Skeletal muscle satellite cell (primary cell): Measurements from ENCODE around the gene SIGLEC8.
"Not testable (repeated sequence)": the region's sequence is repeated elsewhere in the genome, so short reads cannot be mapped to it uniquely, and the experiment has no call there.

Experiments used
- H3K27me3 ChIP-seq: 2 replicates; pipeline ENCODE4 v1.7.0; 2013; ENCODE audit warnings: low read length; ENCODE audit not compliant: control insufficient read depth, insufficient read depth
- H3K36me3 ChIP-seq: 2 replicates; pipeline ENCODE4 v1.7.0; 2013; ENCODE audit warnings: mild to moderate bottlenecking, control low read depth, low read length; ENCODE audit not compliant: insufficient read depth
- H3K4me1 ChIP-seq: 2 replicates; pipeline ENCODE4 v1.7.0; 2013; ENCODE audit warnings: low read length; ENCODE audit not compliant: control insufficient read depth, insufficient read depth
- H3K4me2 ChIP-seq: 2 replicates; pipeline ENCODE4 v1.7.0; 2013; ENCODE audit warnings: mild to moderate bottlenecking, low read length
- H3K4me3 ChIP-seq: 2 replicates; pipeline ENCODE4 v1.7.0; 2013; ENCODE audit warnings: low read length
- H3K9ac ChIP-seq: 2 replicates; pipeline ENCODE4 v1.7.0; 2013; ENCODE audit warnings: mild to moderate bottlenecking, low read depth, low read length, moderate library complexity
- H3K9me3 ChIP-seq: replicated peaks from 2 replicates; pipeline ENCODE4 v1.7.0; 2013; ENCODE audit warnings: mild to moderate bottlenecking, control low read depth, low read length

SIGLEC8 gene

GRCh38 chr19:51460164-51460992 is 2.1 kb upstream of the SIGLEC8 start:
- Histone ChIP-seq H3K27me3 (no peaks in the 10 kb centered on the region), H3K4me2 (peak overlapping the region; percentile 20), H3K9me3 (no peaks in the 10 kb centered on the region), H3K36me3 (no peaks in the 10 kb centered on the region), H3K4me1 (no peaks in the 10 kb centered on the region), H3K4me3 (peak overlapping the region; percentile 42), H3K9ac (no peak overlapping the region)

- Histone ChIP-seq H3K4me2 (no peak overlapping the region), H3K4me3 (no peak overlapping the region), H3K9me3 (no peaks in the 10 kb centered on the region), H3K4me1 (no peaks in the 10 kb centered on the region), H3K27me3 (no peaks in the 10 kb centered on the region), H3K36me3 (no peaks in the 10 kb centered on the region), H3K9ac (no peak overlapping the region)
Observed at GRCh38 chr19:51458899-51459505, 748 bp upstream of the SIGLEC8 start.

GRCh38 chr19:51457351-51458013 is 772 bp downstream of the SIGLEC8 start:
- Histone ChIP-seq H3K4me2 (no peak overlapping the region), H3K9ac (no peak overlapping the region)

GRCh38 chr19:51456541-51457290 is 1.5 kb downstream of the SIGLEC8 start:
- no peak overlapping the region for H3K4me2 ChIP-seq
- no peak overlapping the region for H3K4me3 ChIP-seq
- no peaks in the 10 kb centered on the region for H3K27me3 ChIP-seq
- H3K4me1 ChIP-seq: no peaks in the 10 kb centered on the region
- H3K9ac ChIP-seq: no peak overlapping the region
- H3K9me3 ChIP-seq: no peaks in the 10 kb centered on the region
- no peaks in the 10 kb centered on the region for H3K36me3 ChIP-seq

More at GRCh38 chr19:51457351-51458013, 772 bp downstream of the SIGLEC8 start:
- Histone ChIP-seq H3K4me3 (no peak overlapping the region), H3K9me3 (no peaks in the 10 kb centered on the region), H3K4me1 (no peaks in the 10 kb centered on the region), H3K36me3 (no peaks in the 10 kb centered on the region), H3K27me3 (no peaks in the 10 kb centered on the region)

DNA sequence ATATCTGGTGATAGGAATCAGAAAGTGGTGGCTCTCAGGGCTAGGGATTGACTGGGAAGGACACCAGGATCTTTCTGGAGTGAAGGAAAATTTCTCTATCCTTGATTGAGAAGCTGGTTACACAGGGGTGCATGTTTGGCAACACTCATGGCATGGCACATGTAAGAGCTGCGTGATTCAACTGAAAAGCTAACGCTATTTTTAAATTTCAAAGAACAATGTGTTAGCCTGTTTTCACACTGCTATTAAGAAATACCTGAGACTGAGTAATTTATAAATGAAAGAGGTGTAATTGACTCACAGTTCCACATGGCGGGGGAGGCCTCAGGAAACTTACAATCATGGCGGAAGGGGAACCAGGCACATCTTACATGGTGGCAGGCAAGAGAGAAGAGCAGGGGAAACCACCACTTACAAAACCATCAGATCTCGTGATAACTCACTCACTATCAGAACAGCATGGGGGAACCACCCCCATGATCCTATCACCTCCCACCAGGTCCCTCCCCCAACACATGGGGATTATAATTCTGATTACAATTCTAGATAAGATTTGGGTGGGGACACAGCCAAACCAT is 7.4 kb downstream of the SIGLEC8 start:
- H3K4me3 ChIP-seq: no peak overlapping the region
- H3K9me3 ChIP-seq: peaks cover 11% of the 10 kb centered on the region
- no peaks in the 10 kb centered on the region for H3K27me3 ChIP-seq
- H3K4me2 ChIP-seq: no peak overlapping the region
- H3K4me1 ChIP-seq: no peaks in the 10 kb centered on the region
- no peaks in the 10 kb centered on the region for H3K36me3 ChIP-seq
- no peak overlapping the region for H3K9ac ChIP-seq

GRCh38 chr19:51448411-51449016 is 9.7 kb downstream of the SIGLEC8 start:
- H3K4me2 ChIP-seq: no peak overlapping the region
- H3K36me3 ChIP-seq: no peaks in the 10 kb centered on the region
- no peaks in the 10 kb centered on the region for H3K27me3 ChIP-seq
- H3K9ac ChIP-seq: no peak overlapping the region
- H3K4me1 ChIP-seq: no peaks in the 10 kb centered on the region
- H3K4me3 ChIP-seq: no peak overlapping the region
- H3K9me3 ChIP-seq: peaks cover 11% of the 10 kb centered on the region

- Histone ChIP-seq H3K4me3 (no peak overlapping the region), H3K4me1 (no peaks in the 10 kb centered on the region), H3K36me3 (no peaks in the 10 kb centered on the region), H3K9me3 (peaks cover 11% of the 10 kb centered on the region), H3K27me3 (no peaks in the 10 kb centered on the region), H3K4me2 (no peak overlapping the region), H3K9ac (no peak overlapping the region)
Observed at GRCh38 chr19:51448011-51448410, 10.2 kb downstream of the SIGLEC8 start.

GRCh38 chr19:51447510-51447909 is 10.7 kb downstream of the SIGLEC8 start:
- H3K36me3 ChIP-seq, H3K27me3 ChIP-seq, H3K4me1 ChIP-seq, H3K9ac ChIP-seq, H3K4me3 ChIP-seq, H3K4me2 ChIP-seq: not testable (repeated sequence)
- peaks cover 11% of the 10 kb centered on the region for H3K9me3 ChIP-seq

DNA sequence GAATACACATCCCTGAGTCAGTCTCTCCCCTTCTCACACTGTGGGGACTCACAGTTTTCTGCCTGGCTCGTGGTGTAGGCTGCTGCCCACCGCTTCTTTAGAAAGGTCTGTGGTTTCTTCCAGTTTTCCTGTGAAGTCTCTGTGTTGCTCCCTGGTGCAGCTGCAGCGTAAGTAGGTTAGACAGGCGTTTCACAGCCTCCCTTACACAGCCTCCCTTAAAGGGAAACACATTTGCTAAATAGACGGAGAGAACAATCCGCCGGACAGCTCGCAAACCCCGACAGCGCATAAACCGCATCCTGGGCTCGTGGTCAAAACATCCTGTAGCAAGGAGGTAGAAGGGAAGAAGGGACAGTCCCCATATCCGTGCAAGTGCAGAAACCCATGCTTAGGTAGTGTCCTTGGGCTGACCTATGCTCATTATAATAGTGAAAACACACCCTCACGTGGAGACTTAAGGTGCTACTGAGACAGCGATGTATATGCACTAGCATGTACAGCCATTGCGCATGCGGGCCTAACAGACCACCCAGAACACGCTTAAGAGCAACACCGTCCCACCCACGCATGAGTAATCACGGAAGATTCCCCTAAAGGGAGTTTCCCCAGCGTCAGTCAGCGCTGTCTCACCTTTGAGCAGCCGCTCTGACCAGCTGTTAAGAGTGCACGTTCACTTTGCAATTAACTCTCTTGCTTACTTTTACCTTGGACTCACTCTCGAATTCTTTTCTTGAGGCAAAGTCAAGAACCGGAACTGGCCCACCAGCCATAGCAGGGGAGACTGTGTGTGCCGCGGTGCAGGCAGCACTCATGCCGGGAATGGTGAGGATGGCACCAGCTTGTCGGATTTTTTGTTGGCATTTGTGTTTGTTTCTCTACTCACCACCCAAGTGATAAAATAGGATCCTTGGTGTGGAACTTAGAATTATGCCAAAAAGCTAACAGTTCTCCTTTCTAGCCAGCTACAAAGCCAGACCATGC is 16.6 kb downstream of the SIGLEC8 start:
- no peaks in the 10 kb centered on the region for H3K4me1 ChIP-seq
- H3K4me3 ChIP-seq: no peak overlapping the region
- no peaks in the 10 kb centered on the region for H3K27me3 ChIP-seq
- H3K9me3 ChIP-seq: no peaks in the 10 kb centered on the region
- no peak overlapping the region for H3K9ac ChIP-seq
- H3K36me3 ChIP-seq: no peaks in the 10 kb centered on the region
- no peak overlapping the region for H3K4me2 ChIP-seq

DNA sequence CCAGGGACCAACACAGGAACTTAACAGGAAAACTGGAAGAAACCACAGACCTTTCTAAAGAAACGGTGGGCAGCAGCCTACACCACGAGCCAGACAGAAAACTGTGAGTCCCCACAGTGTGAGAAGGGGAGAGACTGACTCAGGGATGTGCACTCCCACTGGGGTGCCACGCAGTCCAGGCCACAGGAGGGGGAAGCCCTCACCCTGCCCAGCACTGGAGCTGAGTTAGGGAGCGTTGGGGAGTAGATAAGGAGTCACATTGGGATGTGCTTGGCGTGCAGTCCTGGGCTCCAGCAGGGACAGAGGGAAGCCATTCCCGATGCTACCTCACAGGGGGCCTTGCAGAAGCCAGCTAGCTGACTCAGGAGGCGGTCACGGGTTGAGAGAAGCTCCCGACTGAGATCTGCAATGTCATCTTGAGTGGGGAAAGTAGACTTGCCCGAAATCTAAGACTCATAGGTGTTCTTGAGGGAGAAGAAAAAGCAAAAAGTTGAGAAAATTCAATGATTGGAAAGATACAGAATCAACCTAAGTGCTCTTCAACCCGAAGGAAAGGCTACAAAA is 17.3 kb downstream of the SIGLEC8 start:
- no peaks in the 10 kb centered on the region for H3K4me1 ChIP-seq
- H3K9ac ChIP-seq: no peak overlapping the region
- H3K9me3 ChIP-seq: no peaks in the 10 kb centered on the region
- H3K36me3 ChIP-seq: no peaks in the 10 kb centered on the region
- no peak overlapping the region for H3K4me2 ChIP-seq
- H3K27me3 ChIP-seq: no peaks in the 10 kb centered on the region
- no peak overlapping the region for H3K4me3 ChIP-seq
